GM19455 (cell line): Measurements from ENCODE around the gene ARHGEF1.

Experiments used
- ATAC-seq: cut with Tn5 transposase; IDR thresholded peaks from one replicate; pipeline ENCODE4 v1.9.1; 2021; ENCODE audit not compliant: unreplicated experiment

The ARHGEF1 gene

GRCh38 chr19:41917676-41918075 lies 34.7 kb downstream of the ARHGEF1 start:
- ATAC-seq = no peak

DNA sequence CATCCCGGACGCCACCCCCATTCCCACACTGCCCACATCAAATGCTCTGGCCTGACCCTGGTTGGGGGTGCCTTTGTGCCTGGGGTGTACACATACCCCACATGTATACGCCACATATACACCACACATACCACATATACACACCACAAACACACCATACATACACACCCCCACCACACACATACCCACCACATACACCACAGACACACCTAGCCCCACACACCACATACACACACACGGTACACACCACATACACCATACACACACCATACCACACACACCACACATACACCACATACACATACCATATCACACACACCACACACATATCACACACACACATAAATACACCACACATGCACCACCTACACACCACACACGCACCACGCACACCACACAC lies 35.1 kb downstream of the ARHGEF1 start:
- ATAC-seq = no peak

- no peak for ATAC-seq
These were observed 35.8 kb downstream of the ARHGEF1 start for GRCh38 chr19:41918653-41919244.

DNA sequence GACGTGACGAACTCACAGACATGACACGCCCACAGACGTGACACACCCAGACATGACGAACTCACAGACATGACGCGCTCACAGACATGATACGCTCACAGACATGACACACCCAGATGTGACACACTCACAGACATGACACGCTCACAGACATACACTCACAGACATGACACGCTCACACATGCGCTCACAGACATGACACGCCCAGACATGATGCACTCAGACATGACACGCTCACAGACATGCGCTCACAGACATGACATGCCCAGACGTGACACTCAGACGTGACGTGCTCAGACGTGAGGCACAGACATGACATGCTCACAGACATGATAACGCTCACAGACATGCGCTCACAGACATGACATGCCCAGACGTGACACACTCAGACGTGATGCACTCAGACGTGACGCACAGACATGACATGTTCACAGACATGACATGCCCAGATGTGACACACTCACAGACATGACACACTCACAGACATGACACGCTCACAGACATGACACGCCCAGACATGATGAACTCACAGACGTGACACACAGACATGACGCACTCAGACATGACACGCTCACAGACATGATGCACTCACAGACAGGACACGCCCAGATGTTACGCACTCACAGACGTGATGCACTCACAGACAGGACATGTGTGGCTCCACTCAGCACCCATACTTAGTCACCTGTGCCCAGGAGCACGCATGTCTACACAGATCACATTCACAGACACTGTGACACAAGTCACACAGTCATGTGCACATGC lies 37.1 kb downstream of the ARHGEF1 start:
- ATAC-seq = no peak

- no peak for ATAC-seq
These were observed 38.0 kb downstream of the ARHGEF1 start for GRCh38 chr19:41920882-41921576.

GRCh38 chr19:41921577-41922576 lies 38.9 kb downstream of the ARHGEF1 start:
- ATAC-seq = no peak

GRCh38 chr19:41922585-41922984 lies 39.6 kb downstream of the ARHGEF1 start:
- ATAC-seq = no peak

DNA sequence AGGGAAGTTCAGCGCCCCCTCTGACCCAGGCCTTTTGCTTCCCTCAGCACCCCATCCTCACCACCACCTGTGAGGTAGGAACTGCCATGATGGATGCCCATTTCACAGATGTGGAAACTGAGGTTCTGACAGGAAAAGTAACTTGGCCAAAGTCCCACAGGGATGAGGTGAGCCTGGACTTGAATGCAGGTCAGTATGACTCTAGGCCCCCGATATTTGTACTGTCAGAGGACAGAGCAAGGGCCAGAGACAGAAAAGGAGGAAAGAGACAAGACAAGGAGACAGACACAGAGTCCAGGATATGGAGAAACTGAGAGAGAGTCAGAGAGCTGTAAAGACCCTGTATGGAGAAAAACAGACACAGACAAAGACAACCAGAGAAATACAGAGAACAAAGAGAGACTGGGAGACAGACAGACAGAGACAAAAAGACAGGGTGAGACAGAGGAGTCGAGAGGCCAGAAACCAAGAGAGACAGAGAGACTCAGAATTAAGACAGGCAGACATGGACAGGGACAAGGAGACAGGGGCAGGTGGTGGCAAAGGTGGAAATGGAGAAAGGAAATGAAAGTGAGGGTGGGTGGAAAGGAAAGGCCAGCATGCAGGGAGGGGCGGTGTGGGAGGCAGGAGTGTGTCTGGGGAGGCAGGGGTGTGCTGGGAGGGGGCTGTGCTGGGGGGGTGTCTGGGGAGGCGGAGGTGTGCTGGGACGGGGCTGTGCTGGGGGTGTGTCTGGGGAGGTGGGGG lies 40.2 kb downstream of the ARHGEF1 start:
- ATAC-seq = no peak

GRCh38 chr19:41924151-41925145 lies 41.5 kb downstream of the ARHGEF1 start:
- ATAC-seq = no peak

GRCh38 chr19:41925208-41926003 lies 42.4 kb downstream of the ARHGEF1 start:
- no peak for ATAC-seq

- no peak for ATAC-seq
These were observed 43.2 kb downstream of the ARHGEF1 start for GRCh38 chr19:41926028-41926762.

GRCh38 chr19:41926763-41927496 lies 43.9 kb downstream of the ARHGEF1 start:
- ATAC-seq = no peak

DNA sequence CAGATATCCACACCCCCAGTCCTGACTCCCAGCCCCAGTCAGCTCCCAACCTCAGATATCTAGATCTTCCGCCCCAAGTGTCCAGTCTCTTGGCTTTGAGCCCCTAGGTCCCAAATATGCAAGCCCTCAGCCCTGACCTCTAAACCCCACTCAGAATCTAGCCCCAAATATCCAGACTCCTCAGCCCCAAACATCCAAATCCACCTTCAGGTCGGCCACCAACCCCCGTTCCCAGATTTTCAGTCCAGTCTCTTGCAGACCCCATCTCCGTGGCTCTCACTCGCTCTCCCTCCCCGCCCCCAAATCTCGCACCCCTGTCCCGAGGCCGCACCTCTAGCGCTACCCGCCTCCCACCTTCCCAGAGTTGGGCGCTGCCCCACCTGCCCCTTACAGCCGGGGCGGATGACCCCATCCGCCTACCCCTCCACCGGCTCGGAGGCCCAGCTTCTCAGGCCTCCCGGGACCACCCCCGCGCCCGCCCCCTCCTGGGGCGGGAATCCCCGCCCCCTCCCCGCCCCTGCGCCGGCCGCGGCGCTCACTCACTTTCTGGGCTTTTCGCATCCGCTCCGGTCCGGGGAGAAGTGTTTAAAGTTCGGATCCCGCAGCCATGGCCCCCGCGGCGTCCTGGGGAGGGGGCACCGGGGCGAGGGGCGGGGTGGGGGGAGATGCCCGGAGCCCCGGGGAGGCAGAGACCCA lies 44.7 kb downstream of the ARHGEF1 start:
- no peak for ATAC-seq

DNA sequence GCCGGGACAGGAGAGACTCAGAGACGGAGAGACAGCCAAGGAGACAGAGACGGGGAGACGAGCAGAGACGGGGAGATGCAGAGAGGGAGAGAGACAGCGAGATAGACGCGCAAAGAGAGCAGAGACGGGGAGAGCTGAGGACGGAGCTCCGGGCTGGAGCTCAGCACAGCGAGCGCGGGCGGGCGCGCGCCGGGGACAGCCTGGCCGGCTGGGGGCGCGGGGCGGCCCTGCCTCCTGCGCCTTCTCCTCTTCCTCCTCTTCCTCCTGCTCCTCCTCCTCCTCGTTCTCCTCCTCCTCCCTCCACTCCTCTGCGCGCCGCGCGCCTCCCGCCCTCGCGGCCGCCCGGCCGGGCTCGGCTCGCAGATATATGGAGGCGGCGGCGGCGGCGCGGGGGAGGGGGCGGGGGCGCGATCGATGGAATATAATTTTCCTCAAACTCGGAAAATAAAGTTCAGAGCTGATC lies 45.3 kb downstream of the ARHGEF1 start, which contains the start of gene ERFL:
TSS of gene ERFL (minus strand) at position 229 of the 463 bp plus-strand sequence. CDS start 15,530 bp downstream, outside the sequence.
- no peak for ATAC-seq

DNA sequence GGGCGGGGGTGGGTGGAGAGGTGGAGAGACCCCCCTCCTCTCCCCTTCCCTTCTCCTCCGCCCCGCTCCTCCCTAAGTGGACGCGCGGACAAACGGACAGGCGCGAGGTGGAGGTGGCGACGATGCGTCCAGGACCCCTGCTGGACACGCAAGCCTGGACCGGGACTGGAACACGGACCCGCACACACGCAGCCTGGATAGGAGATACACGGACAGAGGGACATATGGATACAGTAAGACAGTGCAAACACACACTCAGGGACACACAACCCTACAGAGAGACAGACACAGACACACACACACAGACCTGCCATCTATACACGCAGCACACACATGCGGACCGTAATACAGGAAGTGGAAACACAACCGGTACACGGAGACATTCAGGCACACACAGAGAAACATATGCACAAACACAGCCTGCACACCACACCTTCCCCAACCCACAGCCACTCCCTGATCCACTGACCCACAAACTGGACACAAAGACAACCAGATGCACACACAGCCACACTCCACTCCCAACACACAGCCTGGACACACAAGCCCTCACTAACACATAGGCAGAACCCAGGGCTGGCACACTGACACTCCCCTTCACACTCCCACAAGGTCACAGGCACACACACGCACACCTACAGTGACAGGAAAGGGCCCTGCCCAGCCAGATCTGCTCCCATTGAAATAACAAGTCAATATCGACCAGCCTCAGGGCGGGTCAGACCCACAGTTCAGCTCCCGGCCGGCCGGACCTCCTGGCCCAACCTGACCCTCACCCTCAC lies 46.0 kb downstream of the ARHGEF1 start:
- ATAC-seq = no peak
